IPS DF 6.9 (cell line): Measurements from ENCODE around the gene EPHB1.

ENCODE experiments used
- DNase-seq: peaks from one replicate; pipeline ENCODE4 v3.0.0-alpha.2; 2013; ENCODE audit warnings: low read depth, low spot score
- H3K27ac ChIP-seq: one replicate; pipeline ENCODE4 v1.5.1; 2013; ENCODE audit warnings: low read length, control low read depth
- H3K27me3 ChIP-seq: 2 replicates; pipeline ENCODE4 v1.6.1; 2013; ENCODE audit warnings: mild to moderate bottlenecking, low read length; ENCODE audit not compliant: control insufficient read depth, insufficient read depth
- H3K36me3 ChIP-seq: 2 replicates; pipeline ENCODE4 v1.6.1; 2013; ENCODE audit warnings: low read length; ENCODE audit not compliant: control insufficient read depth, insufficient read depth
- H3K4me1 ChIP-seq: 2 replicates; pipeline ENCODE4 v1.6.1; 2013; ENCODE audit warnings: low read length; ENCODE audit not compliant: control insufficient read depth, insufficient read depth
- H3K4me3 ChIP-seq: 2 replicates; pipeline ENCODE4 v1.5.1; 2013; ENCODE audit warnings: mild to moderate bottlenecking, low read length
- H3K9me3 ChIP-seq: 2 replicates; pipeline ENCODE4 v1.6.1; 2013; ENCODE audit warnings: low read length, inconsistent platforms; ENCODE audit not compliant: control insufficient read depth, insufficient read depth
- WGBS: extraction: QIAGEN DNeasy Blood & Tissue Kit; methylation state at CpG from one replicate; pipeline ENCODE4 v1.1.7; 2013; ENCODE audit warnings: mixed read lengths, missing lambda C conversion rate; ENCODE audit not compliant: insufficient read length, insufficient coverage; 5-methylcytosine and 5-hydroxymethylcytosine counted together

The EPHB1 gene

DNA sequence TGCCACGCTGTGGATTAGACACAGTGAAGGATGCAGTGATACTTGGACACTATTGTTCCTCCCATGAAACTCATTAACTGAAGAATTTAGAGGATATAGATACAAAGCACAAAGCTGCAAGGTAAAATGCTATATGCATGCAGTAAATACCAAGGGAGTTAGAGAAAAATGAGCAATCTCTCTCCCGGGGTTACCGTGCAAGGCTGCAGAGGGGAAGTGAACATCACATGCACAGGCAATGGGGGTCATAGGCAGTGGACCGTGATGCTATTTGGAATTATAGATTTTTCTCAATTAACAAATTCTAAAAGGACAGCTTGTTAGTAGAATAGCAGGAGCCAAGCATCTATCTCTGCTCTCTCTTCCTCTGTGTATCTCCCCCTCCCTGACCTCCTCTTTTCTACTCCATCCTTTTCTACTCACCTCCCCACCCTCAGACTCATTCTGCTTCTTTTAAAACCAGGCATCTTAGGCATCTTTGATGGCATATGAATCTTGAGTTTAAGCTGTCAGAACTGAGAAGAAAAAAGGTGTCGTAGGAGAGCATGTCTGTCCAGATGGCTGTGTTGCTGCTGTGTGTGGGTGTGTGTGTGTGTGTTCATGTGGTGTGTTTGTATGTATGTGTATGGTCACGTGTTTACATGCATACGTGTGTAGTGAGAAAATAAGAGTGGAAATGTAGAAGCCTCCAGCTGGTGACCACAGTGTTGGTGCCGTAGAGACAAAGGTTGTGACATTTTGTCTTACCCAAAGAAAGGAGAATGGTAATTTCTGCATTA, 339.0 kb downstream of the EPHB1 start:
- WGBS, result no CpG with 5 or more reads among the region's 8 CpGs
- no peak for DNase-seq
- no peaks in the 10 kb centered on the region for H3K27me3 ChIP-seq
- no peak overlapping the region for H3K4me3 ChIP-seq
- no peaks in the 10 kb centered on the region for H3K9me3 ChIP-seq
- no peaks in the 10 kb centered on the region for H3K36me3 ChIP-seq
- H3K4me1 ChIP-seq, result no peaks in the 10 kb centered on the region
- no peak overlapping the region for H3K27ac ChIP-seq

DNA sequence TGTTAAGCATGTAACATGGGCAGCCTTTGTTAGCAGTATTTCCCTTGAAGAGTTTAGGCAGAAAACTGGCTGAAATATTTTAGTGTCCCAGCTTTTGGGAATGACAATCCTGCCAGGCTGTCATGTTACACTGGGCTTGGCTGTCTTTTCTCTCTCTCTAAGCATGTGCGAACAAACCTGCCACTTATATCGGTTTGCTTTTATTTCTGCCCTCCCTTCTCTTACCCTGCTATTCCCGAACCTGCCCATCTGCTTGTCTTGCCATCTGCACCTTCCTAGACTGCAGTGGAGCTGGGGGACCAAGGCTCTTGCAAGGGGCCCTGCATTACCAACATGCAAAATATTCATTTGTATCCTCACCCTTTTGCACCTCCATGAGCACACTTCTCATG, 339.6 kb downstream of the EPHB1 start:
- no peak overlapping the region for H3K27ac ChIP-seq
- no peak overlapping the region for H3K4me3 ChIP-seq
- no peaks in the 10 kb centered on the region for H3K4me1 ChIP-seq
- no peaks in the 10 kb centered on the region for H3K27me3 ChIP-seq
- no peak for DNase-seq
- WGBS, result no CpG with 5 or more reads among the region's 3 CpGs
- H3K36me3 ChIP-seq, result no peaks in the 10 kb centered on the region
- no peaks in the 10 kb centered on the region for H3K9me3 ChIP-seq

- H3K4me3 ChIP-seq, result no peak overlapping the region
- no peaks in the 10 kb centered on the region for H3K27me3 ChIP-seq
- no CpG with 5 or more reads among the region's 1 CpG for WGBS
- no peaks in the 10 kb centered on the region for H3K36me3 ChIP-seq
- H3K9me3 ChIP-seq, result no peaks in the 10 kb centered on the region
- DNase-seq, result no peak
- H3K27ac ChIP-seq, result no peak overlapping the region
- H3K4me1 ChIP-seq, result no peaks in the 10 kb centered on the region
Observed at GRCh38 chr3:135135445-135135844, 340.4 kb downstream of the EPHB1 start.

DNA sequence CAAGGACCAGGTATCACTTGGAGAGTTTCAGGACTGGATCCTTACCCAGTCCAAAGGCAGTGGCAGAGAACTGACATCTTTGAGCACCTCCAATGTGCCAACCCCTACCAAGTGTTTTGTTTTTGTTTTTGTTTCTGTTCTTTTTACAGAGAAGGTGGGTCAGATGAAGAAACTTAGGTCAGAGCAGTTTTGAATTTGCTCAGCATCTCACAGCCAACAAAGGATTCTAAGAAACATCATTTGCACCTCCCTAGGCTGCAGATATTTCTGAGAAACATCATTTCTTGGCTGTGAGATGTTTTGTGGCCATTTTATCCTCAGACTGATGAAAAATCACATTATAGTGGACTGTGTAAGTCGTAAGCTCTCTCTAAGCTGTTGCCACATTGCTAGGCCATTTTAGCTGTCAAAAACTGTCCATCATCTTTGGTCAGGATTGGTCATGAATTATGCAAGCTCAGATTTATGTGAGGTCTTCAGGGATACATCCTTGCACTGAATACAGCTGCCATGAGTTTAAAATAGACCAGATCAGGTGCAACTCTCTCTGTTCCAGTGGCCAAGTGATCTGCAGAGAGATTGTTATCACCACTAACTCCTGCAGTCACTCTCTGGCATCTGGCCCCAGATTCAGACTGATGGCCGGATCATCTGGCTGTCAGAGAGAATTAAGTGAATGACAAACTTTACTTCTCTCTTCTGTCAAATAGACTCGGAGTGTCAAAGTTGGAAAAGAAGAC, 341.5 kb downstream of the EPHB1 start:
- Histone ChIP-seq H3K4me1 (no peaks in the 10 kb centered on the region), H3K27ac (no peak overlapping the region), H3K36me3 (no peaks in the 10 kb centered on the region), H3K9me3 (no peaks in the 10 kb centered on the region), H3K27me3 (no peaks in the 10 kb centered on the region), H3K4me3 (no peak overlapping the region)
- no peak for DNase-seq
- no CpG with 5 or more reads among the region's 3 CpGs for WGBS

DNA sequence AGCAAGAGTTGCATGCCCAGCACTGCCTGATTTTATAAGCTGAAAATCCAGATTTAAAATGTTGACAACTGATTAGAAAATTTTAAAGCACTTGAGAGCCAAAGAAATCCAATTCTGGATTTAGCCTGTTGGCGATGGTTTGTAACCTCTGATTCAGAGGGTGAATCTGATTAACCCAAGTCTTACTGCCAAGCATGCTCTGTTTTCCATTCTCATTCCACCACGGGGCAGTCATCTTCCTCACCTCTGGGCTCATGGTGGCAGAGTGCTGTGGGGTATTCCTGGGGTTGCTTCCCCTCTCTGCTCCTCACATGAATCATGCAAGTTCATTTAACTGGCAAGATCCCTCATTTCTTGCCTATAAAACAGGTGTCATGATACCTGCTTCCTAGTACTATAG, 342.2 kb downstream of the EPHB1 start:
- no CpG with 5 or more reads among the region's 2 CpGs for WGBS
- Histone ChIP-seq H3K36me3 (no peaks in the 10 kb centered on the region), H3K4me1 (no peaks in the 10 kb centered on the region), H3K4me3 (no peak overlapping the region), H3K27me3 (no peaks in the 10 kb centered on the region), H3K9me3 (no peaks in the 10 kb centered on the region), H3K27ac (no peak overlapping the region)
- DNase-seq, result no peak

DNA sequence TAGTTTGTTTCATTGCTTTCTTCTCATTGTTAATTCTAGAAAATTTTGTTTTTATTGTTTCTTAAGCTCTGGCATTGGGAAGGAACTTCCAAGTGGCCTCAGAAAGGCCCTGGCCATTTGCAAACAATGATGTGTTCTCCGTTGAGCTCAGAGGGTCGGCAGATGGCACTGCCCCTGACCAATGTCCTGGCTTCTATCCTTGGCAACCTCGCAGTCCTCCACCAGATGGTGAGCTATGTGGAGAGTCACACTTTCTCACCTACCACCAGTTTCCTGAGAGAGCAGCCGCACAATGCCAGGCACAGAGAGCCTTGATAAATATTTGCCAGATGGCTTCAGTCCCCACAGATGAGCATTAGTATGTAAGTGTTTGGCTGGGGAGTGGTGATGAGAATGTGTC, 343.7 kb downstream of the EPHB1 start:
- H3K27me3 ChIP-seq, result no peaks in the 10 kb centered on the region
- no peaks in the 10 kb centered on the region for H3K4me1 ChIP-seq
- WGBS, result no CpG with 5 or more reads among the region's 4 CpGs
- no peaks in the 10 kb centered on the region for H3K36me3 ChIP-seq
- no peak for DNase-seq
- H3K9me3 ChIP-seq, result no peaks in the 10 kb centered on the region
- H3K27ac ChIP-seq, result no peak overlapping the region
- H3K4me3 ChIP-seq, result no peak overlapping the region

DNA sequence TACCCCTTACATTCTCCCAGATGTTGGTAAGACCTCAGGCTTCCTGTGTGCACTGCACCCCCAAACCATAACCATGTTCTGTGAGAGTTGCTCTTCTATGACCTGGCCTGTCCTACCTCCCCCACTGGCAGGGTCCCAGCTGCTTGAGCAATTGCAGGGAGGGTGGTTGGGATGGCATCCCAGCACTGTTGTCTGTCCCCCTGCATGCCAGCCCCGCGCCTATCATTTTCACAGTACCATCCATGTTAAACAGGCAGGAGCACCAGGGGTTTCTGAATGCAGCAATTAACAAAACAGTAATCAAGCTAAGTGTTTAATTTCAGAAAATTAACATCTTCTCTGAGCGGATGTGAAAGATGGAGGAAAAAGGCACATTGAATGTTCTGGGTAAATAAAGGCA, 345.5 kb downstream of the EPHB1 start:
- Histone ChIP-seq H3K36me3 (no peaks in the 10 kb centered on the region), H3K9me3 (no peaks in the 10 kb centered on the region), H3K4me1 (no peaks in the 10 kb centered on the region), H3K27me3 (no peaks in the 10 kb centered on the region), H3K4me3 (no peak overlapping the region), H3K27ac (no peak overlapping the region)
- no CpG with 5 or more reads among the region's 3 CpGs for WGBS
- no peak for DNase-seq

DNA sequence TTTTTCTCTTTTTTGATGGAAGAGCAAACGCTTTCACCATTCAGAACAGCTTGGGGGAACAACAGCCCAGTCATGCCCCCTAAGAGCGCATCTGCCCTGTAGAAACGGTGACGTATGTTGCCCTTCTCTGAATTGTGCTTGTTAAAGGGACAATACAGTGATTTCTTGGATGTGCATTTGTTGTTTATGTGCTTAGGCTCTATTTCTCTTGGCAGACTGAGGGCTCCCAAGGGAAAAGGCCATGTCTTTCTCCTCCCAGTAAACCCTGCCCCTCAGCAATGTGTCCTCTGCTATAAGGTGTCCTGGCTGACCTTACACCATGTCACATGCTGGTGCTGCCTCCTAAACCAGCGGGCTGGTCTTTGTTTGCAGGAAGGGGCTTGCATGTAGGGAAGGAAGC, 346.1 kb downstream of the EPHB1 start:
- H3K27ac ChIP-seq, result no peak overlapping the region
- no peaks in the 10 kb centered on the region for H3K27me3 ChIP-seq
- H3K4me3 ChIP-seq, result no peak overlapping the region
- no peak for DNase-seq
- WGBS, result no CpG with 5 or more reads among the region's 5 CpGs
- H3K4me1 ChIP-seq, result no peaks in the 10 kb centered on the region
- H3K36me3 ChIP-seq, result no peaks in the 10 kb centered on the region
- no peaks in the 10 kb centered on the region for H3K9me3 ChIP-seq

GRCh38 chr3:135141672-135142071, 346.6 kb downstream of the EPHB1 start:
- DNase-seq, result no peak
- WGBS, result no CpG with 5 or more reads among the region's 2 CpGs
- Histone ChIP-seq H3K4me3 (no peak overlapping the region), H3K27ac (no peak overlapping the region), H3K9me3 (no peaks in the 10 kb centered on the region), H3K4me1 (no peaks in the 10 kb centered on the region), H3K36me3 (no peaks in the 10 kb centered on the region), H3K27me3 (no peaks in the 10 kb centered on the region)

DNA sequence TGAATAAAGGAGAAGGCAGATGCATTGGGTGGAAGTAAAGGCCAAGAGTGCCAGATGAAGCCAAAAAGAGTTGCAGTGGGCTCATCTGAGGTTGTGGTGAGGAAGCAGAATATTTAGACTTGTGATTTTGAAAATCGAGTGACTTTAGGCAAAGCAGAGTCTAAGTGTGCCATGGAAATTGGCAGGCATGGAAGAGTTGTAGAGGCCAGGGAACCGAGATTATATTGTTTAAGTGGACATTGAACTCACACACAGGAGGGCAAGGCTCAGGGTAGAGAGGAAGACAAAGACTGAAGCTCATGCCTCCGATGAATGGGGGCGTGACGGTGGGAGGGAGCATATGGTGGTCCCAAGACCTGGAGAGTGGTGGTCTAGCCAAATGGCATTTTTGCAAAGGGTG, 347.5 kb downstream of the EPHB1 start:
- DNase-seq, result no peak
- Histone ChIP-seq H3K4me3 (no peak overlapping the region), H3K27ac (no peak overlapping the region), H3K9me3 (no peaks in the 10 kb centered on the region), H3K36me3 (no peaks in the 10 kb centered on the region), H3K27me3 (no peaks in the 10 kb centered on the region), H3K4me1 (no peaks in the 10 kb centered on the region)
- WGBS, result no CpG with 5 or more reads among the region's 5 CpGs

DNA sequence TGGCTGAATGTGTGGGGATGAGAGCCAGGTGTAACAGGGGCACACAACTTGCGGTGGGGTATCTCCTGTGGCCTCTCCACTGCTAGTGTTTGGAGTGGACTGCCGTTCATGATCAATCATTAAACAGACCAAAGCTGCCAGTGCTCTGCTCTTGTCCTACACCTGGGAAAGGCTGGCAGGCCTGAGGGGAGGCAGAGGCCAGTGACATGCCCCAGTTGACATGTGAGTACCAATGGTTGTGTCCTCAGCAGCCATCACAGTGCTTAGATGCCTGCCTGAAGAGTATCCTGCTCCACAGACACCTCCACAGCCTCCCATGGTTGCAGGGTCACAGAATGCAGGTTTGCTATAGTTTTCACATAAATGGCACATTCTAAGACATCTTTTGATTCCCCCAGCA, 348.4 kb downstream of the EPHB1 start:
- no CpG with 5 or more reads among the region's 2 CpGs for WGBS
- Histone ChIP-seq H3K9me3 (no peaks in the 10 kb centered on the region), H3K36me3 (no peaks in the 10 kb centered on the region), H3K27me3 (no peaks in the 10 kb centered on the region), H3K4me1 (no peaks in the 10 kb centered on the region), H3K4me3 (no peak overlapping the region), H3K27ac (no peak overlapping the region)
- DNase-seq, result no peak
